SK-N-SH (cell line): ENCODE data around the gene ZNF280C. TPM values are rescaled to one million over a fixed set of nuclear protein-coding genes. Genes with fewer than 3 reads are reported as not detected.

Source experiments
- CTCF ChIA-PET: fragments of 300-600, 350-600 bp; formaldehyde crosslinking; extraction: SDS; loops from one replicate; lab custom pipeline; 2021; lab: Yijun Ruan, JAX
- POLR2A ChIA-PET: fragments of 350-600 bp; sonication (Branson Sonifier 250); formaldehyde crosslinking; extraction: SDS; loops from one replicate; lab custom pipeline; 2020; ENCODE audit warnings: antibody characterized with exemption, inconsistent platforms; lab: Yijun Ruan, JAX
- DNase-seq: peaks from one replicate; pipeline ENCODE4 v3.0.0; 2012
- H2AFZ ChIP-seq: fragments of 200-600 bp; sonication (generic); 2 replicates; pipeline ENCODE4 v1.8.1; 2016; ENCODE audit warnings: antibody characterized with exemption, mild to moderate bottlenecking, low read depth
- H3F3A ChIP-seq: fragments of 200-600 bp; sonication (generic); replicated peaks from 2 replicates; pipeline ENCODE3; 2016; ENCODE audit warnings: antibody characterized with exemption, mild to moderate bottlenecking; ENCODE audit not compliant: insufficient read depth
- H3K27ac ChIP-seq, 2 experiments: fragments of 200-500 bp in 1 of 2; fragments of 200-600 bp in 1 of 2; sonication (Bioruptor generic) in 1 of 2; sonication (generic), shearing (Covaris generic) in 1 of 2; 2 replicates each; pipeline versions ENCODE4 v1.5.1 to v1.6.1; 2014 to 2016; ENCODE audit warnings: low read depth in 2 of 2, inconsistent platforms in 1 of 2, low read length in 1 of 2, mild to moderate bottlenecking in 1 of 2, mixed read lengths in 1 of 2
- H3K27me3 ChIP-seq: fragments of 200-600 bp; sonication (generic), shearing (Covaris generic); 2 replicates; pipeline ENCODE4 v1.6.1; 2016; ENCODE audit warnings: mixed run types; ENCODE audit not compliant: insufficient read depth
- H3K36me3 ChIP-seq, 2 experiments: fragments of 200-500 bp in 1 of 2; fragments of 200-600 bp in 1 of 2; sonication (Bioruptor generic) in 1 of 2; sonication (generic) in 1 of 2; replicated peaks in 1 of 2; 2 replicates each; pipeline versions ENCODE3 to v1.5.1; 2014 to 2016; ENCODE audit warnings: low read length in 1 of 2, mild to moderate bottlenecking in 1 of 2; ENCODE audit not compliant: insufficient read depth in 2 of 2, control insufficient read depth in 1 of 2
- H3K4me1 ChIP-seq, 2 experiments: fragments of 200-500 bp in 1 of 2; fragments of 200-600 bp in 1 of 2; sonication (Bioruptor generic) in 1 of 2; sonication (generic), shearing (Covaris generic) in 1 of 2; 2 replicates each; pipeline versions ENCODE4 v1.5.1 to v1.6.1; 2014 to 2016; ENCODE audit warnings: low read depth in 1 of 2, low read length in 1 of 2, mixed run types in 1 of 2; ENCODE audit not compliant: insufficient read depth in 2 of 2, control insufficient read depth in 1 of 2
- H3K4me2 ChIP-seq: fragments of 200-600 bp; sonication (generic), shearing (Covaris generic); 2 replicates; pipeline ENCODE4 v1.6.1; 2017; ENCODE audit warnings: mixed run types
- H3K4me3 ChIP-seq, 2 experiments: fragments of 200-500 bp in 1 of 2; fragments of 200-600 bp in 1 of 2; sonication (Bioruptor generic) in 1 of 2; sonication (generic), shearing (Covaris generic) in 1 of 2; 2 replicates each; pipeline versions ENCODE4 v1.5.1 to v1.8.1; 2014 to 2016; ENCODE audit warnings: low read depth in 2 of 2, inconsistent platforms in 1 of 2, low read length in 1 of 2, mild to moderate bottlenecking in 1 of 2, mixed read lengths in 1 of 2, moderate library complexity in 1 of 2
- H3K79me2 ChIP-seq: fragments of 200-600 bp; sonication (generic); 2 replicates; pipeline ENCODE4 v1.8.1; 2017; ENCODE audit warnings: mild to moderate bottlenecking; ENCODE audit not compliant: insufficient read depth
- H3K9ac ChIP-seq: fragments of 200-600 bp; sonication (generic); 2 replicates; pipeline ENCODE4 v1.6.1; 2017; ENCODE audit warnings: mixed run types
- H3K9me2 ChIP-seq: fragments of 200-600 bp; sonication (generic); 2 replicates; pipeline ENCODE4 v1.6.1; 2017; ENCODE audit warnings: mixed run types
- H3K9me3 ChIP-seq: fragments of 200-600 bp; sonication (generic); 2 replicates; pipeline ENCODE4 v1.6.1; 2017; ENCODE audit warnings: mixed run types, mild to moderate bottlenecking, moderate library complexity
- H4K20me1 ChIP-seq: fragments of 200-600 bp; sonication (generic); 2 replicates; pipeline ENCODE4 v1.6.1; 2017; ENCODE audit warnings: mild to moderate bottlenecking, mixed run types; ENCODE audit not compliant: insufficient read depth
- FOSL2 ChIP-seq: IDR thresholded peaks from 2 replicates; pipeline ENCODE4 v1.4.0; 2012; ENCODE audit warnings: low read depth, mild to moderate bottlenecking, moderate library complexity, borderline replicate concordance
- FOXJ3 ChIP-seq: sonication (generic); formaldehyde crosslinking; IDR thresholded peaks from 2 replicates; pipeline ENCODE4 v1.5.1; 2020; ENCODE audit warnings: mild to moderate bottlenecking, missing genetic modification reagents
- GABPA ChIP-seq: IDR thresholded peaks from 2 replicates; pipeline ENCODE4 v1.4.0; 2012; ENCODE audit warnings: low read depth, mild to moderate bottlenecking
- JUND ChIP-seq: IDR thresholded peaks from 2 replicates; pipeline ENCODE4 v1.4.0; 2012
- MXI1 ChIP-seq: IDR thresholded peaks from 2 replicates; pipeline ENCODE4 v1.6.1; 2012; ENCODE audit warnings: mild to moderate bottlenecking, low read depth, low read length, improper control_type of control experiment
- NFIC ChIP-seq: IDR thresholded peaks from 2 replicates; pipeline ENCODE4 v1.4.0; 2012; ENCODE audit warnings: borderline replicate concordance
- NRF1 ChIP-seq: IDR thresholded peaks from 2 replicates; pipeline ENCODE4 v1.6.1; 2012; ENCODE audit warnings: low read depth, mild to moderate bottlenecking, low read length
- POLR2AphosphoS5 ChIP-seq: IDR thresholded peaks from 2 replicates; pipeline ENCODE4 v1.6.1; 2012; ENCODE audit warnings: low read depth, low read length
- RFX5 ChIP-seq: IDR thresholded peaks from 2 replicates; pipeline ENCODE4 v1.6.1; 2012; ENCODE audit warnings: mild to moderate bottlenecking, improper control_type of control experiment, low read length
- TAF1 ChIP-seq: IDR thresholded peaks from 2 replicates; pipeline ENCODE4 v1.6.1; 2012; ENCODE audit warnings: low read depth, mild to moderate bottlenecking, low read length, moderate library complexity, borderline replicate concordance
- TEAD4 ChIP-seq: IDR thresholded peaks from 2 replicates; pipeline ENCODE4 v1.4.0; 2012; ENCODE audit warnings: mild to moderate bottlenecking, borderline replicate concordance; ENCODE audit not compliant: insufficient read depth
- YY1 ChIP-seq: IDR thresholded peaks from 2 replicates; pipeline ENCODE4 v1.4.0; 2012; ENCODE audit warnings: low read depth, mild to moderate bottlenecking
- WGBS: methylation state at CpG from one replicate; pipeline ENCODE4 v1.1.6; 2017; ENCODE audit warnings: low lambda C conversion rate; 5-methylcytosine and 5-hydroxymethylcytosine counted together
- polyA plus RNA-seq, 3 experiments: library from polyadenylated mRNA; depleted of rRNA; stranded (reverse); fragments of >200 nt; gene quantifications; 2 replicates each; pipeline ENCODE4 v1.2.3, GENCODE V29; 2012
- TF ChIP-seq, protein P1 (sequence below): IDR thresholded peaks from 2 replicates; pipeline ENCODE4 v1.4.0; 2012; ENCODE audit warnings: low read depth, borderline replicate concordance
- TF ChIP-seq, protein P2 (sequence below): fragments of 150-350 bp; IDR thresholded peaks from 2 replicates; pipeline ENCODE4 v1.6.1; 2016; ENCODE audit warnings: mild to moderate bottlenecking, low read depth, low read length

Gene ZNF280C
- polyA plus RNA-seq, 1 of the 3 experiments (the other 2 are of a cell fraction), result 2.7 TPM

DNA sequence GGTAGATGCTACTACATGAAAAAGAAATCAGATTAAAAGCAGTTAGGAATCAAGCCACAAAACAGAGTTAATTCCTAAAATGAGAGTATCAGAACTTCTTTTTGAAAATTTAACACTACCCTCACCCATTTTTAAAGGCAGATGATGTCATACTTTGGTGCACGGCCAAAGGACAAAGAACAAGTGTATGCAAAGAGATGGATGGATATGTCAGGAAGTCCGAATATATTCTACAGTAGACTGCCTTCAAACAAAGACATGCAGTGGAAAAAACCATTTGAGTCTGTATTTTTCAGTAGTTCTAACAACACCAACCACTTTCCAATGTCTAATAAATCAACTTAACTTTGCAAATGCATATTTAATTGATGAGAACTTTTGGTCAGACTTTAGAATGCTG lies 105.3 kb downstream of the ZNF280C start:
- no peak overlapping the region for H3K4me3 ChIP-seq
- no peak overlapping the region for H3K27ac ChIP-seq
- no peaks in the 10 kb centered on the region for H3K9me3 ChIP-seq
- WGBS, result 69% methylated on average over 2 of the region's 2 CpGs
- no peak for DNase-seq
- no peaks in the 10 kb centered on the region for H3F3A ChIP-seq
- no peak overlapping the region for H2AFZ ChIP-seq
- no peaks in the 10 kb centered on the region for H3K9me2 ChIP-seq
- no peak overlapping the region for H3K9ac ChIP-seq
- CTCF ChIA-PET, result no interaction called here
- no peaks in the 10 kb centered on the region for H3K36me3 ChIP-seq
- H3K4me2 ChIP-seq, result no peak overlapping the region
- POLR2A ChIA-PET, result no interaction called here
- H3K27me3 ChIP-seq, result no peaks in the 10 kb centered on the region
- peaks cover 50% of the 10 kb centered on the region for H3K79me2 ChIP-seq
- H3K4me1 ChIP-seq, result peaks cover 0 to 12% of the 10 kb centered on the region in 2 experiments; a peak in 2 of 4 replicates
- H4K20me1 ChIP-seq, result no peaks in the 10 kb centered on the region
- TF ChIP-seq, protein P1, sequence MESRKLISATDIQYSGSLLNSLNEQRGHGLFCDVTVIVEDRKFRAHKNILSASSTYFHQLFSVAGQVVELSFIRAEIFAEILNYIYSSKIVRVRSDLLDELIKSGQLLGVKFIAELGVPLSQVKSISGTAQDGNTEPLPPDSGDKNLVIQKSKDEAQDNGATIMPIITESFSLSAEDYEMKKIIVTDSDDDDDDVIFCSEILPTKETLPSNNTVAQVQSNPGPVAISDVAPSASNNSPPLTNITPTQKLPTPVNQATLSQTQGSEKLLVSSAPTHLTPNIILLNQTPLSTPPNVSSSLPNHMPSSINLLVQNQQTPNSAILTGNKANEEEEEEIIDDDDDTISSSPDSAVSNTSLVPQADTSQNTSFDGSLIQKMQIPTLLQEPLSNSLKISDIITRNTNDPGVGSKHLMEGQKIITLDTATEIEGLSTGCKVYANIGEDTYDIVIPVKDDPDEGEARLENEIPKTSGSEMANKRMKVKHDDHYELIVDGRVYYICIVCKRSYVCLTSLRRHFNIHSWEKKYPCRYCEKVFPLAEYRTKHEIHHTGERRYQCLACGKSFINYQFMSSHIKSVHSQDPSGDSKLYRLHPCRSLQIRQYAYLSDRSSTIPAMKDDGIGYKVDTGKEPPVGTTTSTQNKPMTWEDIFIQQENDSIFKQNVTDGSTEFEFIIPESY, result no peak
- no peak for TF ChIP-seq JUND
- no peak for TF ChIP-seq FOXJ3 (CRISPR knock-in tag)
- TF ChIP-seq TEAD4, result no peak
- no peak for TF ChIP-seq GABPA
- no peak for TF ChIP-seq POLR2AphosphoS5
- no peak for TF ChIP-seq TAF1
- TF ChIP-seq NFIC, result no peak
- TF ChIP-seq, protein P2, sequence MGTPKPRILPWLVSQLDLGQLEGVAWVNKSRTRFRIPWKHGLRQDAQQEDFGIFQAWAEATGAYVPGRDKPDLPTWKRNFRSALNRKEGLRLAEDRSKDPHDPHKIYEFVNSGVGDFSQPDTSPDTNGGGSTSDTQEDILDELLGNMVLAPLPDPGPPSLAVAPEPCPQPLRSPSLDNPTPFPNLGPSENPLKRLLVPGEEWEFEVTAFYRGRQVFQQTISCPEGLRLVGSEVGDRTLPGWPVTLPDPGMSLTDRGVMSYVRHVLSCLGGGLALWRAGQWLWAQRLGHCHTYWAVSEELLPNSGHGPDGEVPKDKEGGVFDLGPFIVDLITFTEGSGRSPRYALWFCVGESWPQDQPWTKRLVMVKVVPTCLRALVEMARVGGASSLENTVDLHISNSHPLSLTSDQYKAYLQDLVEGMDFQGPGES, result no peak
- no peak for TF ChIP-seq YY1
- TF ChIP-seq NRF1, result no peak

DNA sequence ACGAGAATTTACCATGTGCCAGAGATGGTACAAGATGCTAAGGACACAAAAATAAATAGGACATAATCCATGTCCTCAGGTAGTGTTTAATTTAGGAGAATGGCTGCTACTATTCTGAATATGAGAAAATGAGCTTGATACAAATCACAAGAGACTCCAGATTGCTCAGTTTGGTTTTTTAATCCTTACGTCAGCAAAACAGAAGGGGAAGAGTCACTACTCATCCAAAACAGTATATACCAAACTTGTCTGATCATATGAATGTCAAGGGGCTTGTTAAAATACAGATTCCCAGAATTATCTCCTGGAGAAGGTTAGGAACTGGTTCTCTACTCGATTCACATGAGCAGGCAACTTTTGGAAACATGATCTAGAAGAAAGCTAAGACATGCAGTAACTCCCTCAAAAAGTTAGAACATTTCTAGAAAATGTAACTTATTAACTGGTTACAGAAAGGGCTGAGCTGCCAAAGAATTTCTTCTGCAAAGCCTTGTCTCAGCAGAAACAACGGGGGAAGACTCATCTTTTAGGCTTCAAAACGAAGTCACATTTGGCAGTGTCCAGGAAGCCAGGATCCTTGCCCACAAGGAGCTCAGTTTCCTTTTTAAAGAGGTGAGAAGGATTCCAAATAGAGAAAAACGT lies 106.5 kb downstream of the ZNF280C start:
- no peaks in the 10 kb centered on the region for H3K9me3 ChIP-seq
- TF ChIP-seq MXI1, result no peak
- no peak for TF ChIP-seq FOSL2
- TF ChIP-seq RFX5, result no peak
- ChIA-PET POLR2A (no interaction called here), CTCF (interaction anchor here (2.2 kb wide), 1 partner anchor 9 kb away, joined by 5 read pairs; no protein-coding TSS in a partner anchor)
- no peaks in the 10 kb centered on the region for H3K27me3 ChIP-seq
- no peak overlapping the region for H3K9ac ChIP-seq
- no peak overlapping the region for H2AFZ ChIP-seq
- H3K79me2 ChIP-seq, result peaks cover 50% of the 10 kb centered on the region
- no peaks in the 10 kb centered on the region for H3K36me3 ChIP-seq
- H3K4me3 ChIP-seq, result no peak overlapping the region
- peaks cover 0 to 12% of the 10 kb centered on the region in 2 experiments; a peak in 2 of 4 replicates for H3K4me1 ChIP-seq
- H3K27ac ChIP-seq, result no peak overlapping the region
- no peaks in the 10 kb centered on the region for H3F3A ChIP-seq
- DNase-seq, result no peak
- H4K20me1 ChIP-seq, result no peaks in the 10 kb centered on the region
- no peaks in the 10 kb centered on the region for H3K9me2 ChIP-seq
- no peak overlapping the region for H3K4me2 ChIP-seq
- 52% methylated on average over 6 of the region's 6 CpGs for WGBS
